Fibroblast of lung (primary cell): ENCODE data around the gene SDK1. TPM values are rescaled to one million over a fixed set of nuclear protein-coding genes. Genes with fewer than 3 reads are reported as not detected.

Experiments used
- DNase-seq, 2 donors: peaks; one replicate each; pipeline versions ENCODE4 v3.0.0 to v3.0.0-alpha.2; 2010; ENCODE audit warnings: low read depth in 2 of 2
- H2AFZ ChIP-seq: 2 replicates; pipeline ENCODE4 v1.5.1; 2012; ENCODE audit warnings: low read length, control low read depth, inconsistent platforms
- H3K27ac ChIP-seq: 2 replicates; pipeline ENCODE4 v1.5.1; 2011; ENCODE audit warnings: low read length, control low read depth; ENCODE audit not compliant: insufficient read depth
- H3K27me3 ChIP-seq: 2 replicates; pipeline ENCODE4 v1.5.1; 2011; ENCODE audit warnings: mild to moderate bottlenecking, low read length; ENCODE audit not compliant: control insufficient read depth, insufficient read depth
- H3K36me3 ChIP-seq: 2 replicates; pipeline ENCODE4 v1.5.1; 2011; ENCODE audit warnings: low read length; ENCODE audit not compliant: control insufficient read depth, insufficient read depth
- H3K4me1 ChIP-seq: 2 replicates; pipeline ENCODE4 v1.5.1; 2011; ENCODE audit warnings: low read length; ENCODE audit not compliant: control insufficient read depth, insufficient read depth; ENCODE audit errors: extremely low read depth
- H3K4me2 ChIP-seq: 2 replicates; pipeline ENCODE4 v1.5.1; 2011; ENCODE audit warnings: low read length, control low read depth; ENCODE audit not compliant: insufficient read depth; ENCODE audit errors: extremely low read depth
- H3K4me3 ChIP-seq, 4 experiments: fragments of 200-600 bp in 1 of 4; sonication (generic) in 1 of 4; replicated peaks in 1 of 4; 2 replicates each; pipeline ENCODE4 v1.5.1; 2011 to 2016; ENCODE audit warnings: low read length in 4 of 4, low read depth in 3 of 4, mild to moderate bottlenecking in 3 of 4, control low read depth in 2 of 4, inconsistent platforms in 1 of 4, mixed read lengths in 1 of 4; ENCODE audit not compliant: insufficient read depth in 1 of 4; ENCODE audit errors: control extremely low read depth in 1 of 4
- H3K79me2 ChIP-seq: 2 replicates; pipeline ENCODE4 v1.5.1; 2012; ENCODE audit warnings: mild to moderate bottlenecking, low read length, inconsistent platforms; ENCODE audit not compliant: control insufficient read depth, insufficient read depth
- H3K9ac ChIP-seq: 2 replicates; pipeline ENCODE4 v1.5.1; 2011; ENCODE audit warnings: mild to moderate bottlenecking, low read length, control low read depth; ENCODE audit not compliant: insufficient read depth
- H3K9me3 ChIP-seq: 2 replicates; pipeline ENCODE4 v1.5.1; 2012; ENCODE audit warnings: low read depth, low read length; ENCODE audit not compliant: control insufficient read depth, insufficient read depth
- H4K20me1 ChIP-seq: 2 replicates; pipeline ENCODE4 v1.5.1; 2011; ENCODE audit warnings: low read length; ENCODE audit not compliant: control insufficient read depth, insufficient read depth; ENCODE audit errors: extremely low read depth
- EZH2 ChIP-seq: IDR thresholded peaks from 2 replicates; pipeline ENCODE4 v1.5.1; 2012; ENCODE audit warnings: low read length, control low read depth, mild to moderate bottlenecking; ENCODE audit errors: missing control alignments
- polyA plus RNA-seq, 2 donors: library from polyadenylated mRNA; depleted of rRNA in 1 of 2; stranded (reverse) in 1 of 2; unstranded in 1 of 2; fragments of >200 nt; gene quantifications; 2 replicates each; pipeline ENCODE4 v1.2.1, GENCODE V29; 2011 to 2012; ENCODE audit warnings: missing spikeins in 1 of 2
- total RNA-seq: library from RNA; depleted of rRNA; stranded (reverse); fragments of >200 nt; gene quantifications from 2 replicates; pipeline ENCODE4 v1.2.1, GENCODE V29; 2014
- TF ChIP-seq, protein P1 (sequence below), 2 donors: IDR thresholded peaks in 1 of 2; conservative IDR thresholded peaks in 1 of 2; 1 replicate in 1 of 2; 2 replicates in 1 of 2; pipeline ENCODE4 v1.5.1; 2011 to 2012; ENCODE audit warnings: low read length in 2 of 2, control low read depth in 1 of 2, inconsistent platforms in 1 of 2, low read depth in 1 of 2, mild to moderate bottlenecking in 1 of 2

Gene SDK1
- total and polyA plus RNA-seq, 2 donors (not counting 1 experiment from before 2014, with no cell fraction given) = 1.0 to 8.6 TPM

DNA sequence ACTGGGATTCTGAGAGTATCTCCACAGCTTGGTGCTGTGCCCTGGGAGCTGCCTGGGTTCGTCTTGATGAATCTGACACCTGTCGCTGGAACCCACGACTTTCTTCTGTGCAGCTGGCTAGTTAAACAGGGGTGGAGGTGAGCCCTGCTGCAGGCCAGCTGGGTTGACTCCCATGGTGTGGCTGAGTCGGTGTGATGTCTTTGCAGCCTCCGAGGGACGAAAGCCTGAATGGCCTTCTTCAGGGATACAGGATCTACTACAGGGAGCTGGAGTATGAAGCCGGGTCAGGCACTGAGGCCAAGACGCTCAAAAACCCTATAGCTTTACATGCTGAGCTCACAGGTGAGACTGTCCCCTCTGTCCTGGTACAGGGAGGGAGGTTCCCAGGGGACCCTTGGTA is 873.0 kb downstream of the SDK1 start:
- H4K20me1 ChIP-seq = no peaks in the 10 kb centered on the region
- H3K4me2 ChIP-seq = no peak overlapping the region
- no peak overlapping the region for H3K9ac ChIP-seq
- no peak overlapping the region for H3K27ac ChIP-seq
- no peak overlapping the region for H2AFZ ChIP-seq
- H3K36me3 ChIP-seq = no peaks in the 10 kb centered on the region
- H3K4me1 ChIP-seq = no peaks in the 10 kb centered on the region
- H3K79me2 ChIP-seq = no peaks in the 10 kb centered on the region
- H3K27me3 ChIP-seq = no peaks in the 10 kb centered on the region
- H3K9me3 ChIP-seq = no peaks in the 10 kb centered on the region
- no peak for TF ChIP-seq EZH2
- TF ChIP-seq, protein P1, sequence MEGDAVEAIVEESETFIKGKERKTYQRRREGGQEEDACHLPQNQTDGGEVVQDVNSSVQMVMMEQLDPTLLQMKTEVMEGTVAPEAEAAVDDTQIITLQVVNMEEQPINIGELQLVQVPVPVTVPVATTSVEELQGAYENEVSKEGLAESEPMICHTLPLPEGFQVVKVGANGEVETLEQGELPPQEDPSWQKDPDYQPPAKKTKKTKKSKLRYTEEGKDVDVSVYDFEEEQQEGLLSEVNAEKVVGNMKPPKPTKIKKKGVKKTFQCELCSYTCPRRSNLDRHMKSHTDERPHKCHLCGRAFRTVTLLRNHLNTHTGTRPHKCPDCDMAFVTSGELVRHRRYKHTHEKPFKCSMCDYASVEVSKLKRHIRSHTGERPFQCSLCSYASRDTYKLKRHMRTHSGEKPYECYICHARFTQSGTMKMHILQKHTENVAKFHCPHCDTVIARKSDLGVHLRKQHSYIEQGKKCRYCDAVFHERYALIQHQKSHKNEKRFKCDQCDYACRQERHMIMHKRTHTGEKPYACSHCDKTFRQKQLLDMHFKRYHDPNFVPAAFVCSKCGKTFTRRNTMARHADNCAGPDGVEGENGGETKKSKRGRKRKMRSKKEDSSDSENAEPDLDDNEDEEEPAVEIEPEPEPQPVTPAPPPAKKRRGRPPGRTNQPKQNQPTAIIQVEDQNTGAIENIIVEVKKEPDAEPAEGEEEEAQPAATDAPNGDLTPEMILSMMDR (conservative IDR thresholded peaks at IDR 0.05 in 1 of 2, IDR thresholded peaks at IDR 0.05 in 1 of 2; ENCODE audit: low read depth in 1 of 2, low read length in 2 of 2) = no peak
- no peak overlapping the region for H3K4me3 ChIP-seq
- no peak for DNase-seq

DNA sequence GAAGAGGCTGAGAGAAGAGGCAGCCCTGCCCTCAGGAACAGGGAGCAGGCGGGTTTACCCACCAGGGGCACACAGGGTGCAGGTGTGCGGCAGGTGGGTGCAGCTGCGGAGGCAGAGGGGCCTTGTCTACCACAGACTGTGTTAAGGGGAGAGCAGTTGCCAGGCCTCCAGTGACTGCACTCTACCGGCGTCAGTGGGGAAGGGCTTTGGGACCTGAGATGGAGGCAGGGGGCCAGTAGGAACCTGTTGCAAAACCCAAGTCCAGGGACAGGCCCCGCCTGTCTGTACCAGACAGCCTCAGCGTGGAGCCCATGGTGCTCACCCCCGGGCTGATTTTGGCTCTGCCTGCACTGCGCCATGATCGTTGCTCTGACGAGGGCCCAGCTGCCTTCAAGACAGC is 873.4 kb downstream of the SDK1 start:
- DNase-seq = no peak
- no peak overlapping the region for H3K4me3 ChIP-seq

DNA sequence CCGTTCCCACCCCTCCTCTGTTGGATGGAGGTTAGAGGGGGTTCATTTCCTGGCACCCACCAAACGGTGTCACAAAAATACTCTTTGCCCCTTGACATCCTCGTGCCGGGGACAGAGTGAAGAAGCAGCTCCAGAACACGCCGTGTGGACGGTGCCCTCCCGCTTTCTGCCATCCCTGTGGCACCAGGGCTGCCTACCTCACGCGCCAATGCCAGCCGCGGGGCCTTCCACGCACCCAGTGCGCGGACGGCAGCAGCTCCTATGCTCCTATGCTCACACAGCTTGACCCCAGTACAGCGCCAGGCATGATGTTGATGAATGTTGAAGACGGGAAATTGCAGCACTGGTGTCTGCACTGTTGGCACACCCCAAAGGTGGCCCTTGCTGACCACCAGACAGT is 873.8 kb downstream of the SDK1 start:
- H3K9ac ChIP-seq = no peak overlapping the region
- no peak overlapping the region for H3K27ac ChIP-seq
- no peaks in the 10 kb centered on the region for H3K4me1 ChIP-seq
- no peaks in the 10 kb centered on the region for H3K27me3 ChIP-seq
- DNase-seq = no peak
- no peak overlapping the region for H3K4me3 ChIP-seq
- H3K4me2 ChIP-seq = no peak overlapping the region
- H3K36me3 ChIP-seq = no peaks in the 10 kb centered on the region
- H3K79me2 ChIP-seq = no peaks in the 10 kb centered on the region
- no peaks in the 10 kb centered on the region for H4K20me1 ChIP-seq
- H2AFZ ChIP-seq = no peak overlapping the region
- no peak for TF ChIP-seq EZH2
- TF ChIP-seq, protein P1 (conservative IDR thresholded peaks at IDR 0.05 in 1 of 2, IDR thresholded peaks at IDR 0.05 in 1 of 2; ENCODE audit: low read depth in 1 of 2, low read length in 2 of 2) = no peak
- H3K9me3 ChIP-seq = no peaks in the 10 kb centered on the region

More for the DNA sequence above, 873.4 kb downstream of the SDK1 start:
- H3K9me3 ChIP-seq = no peaks in the 10 kb centered on the region
- no peaks in the 10 kb centered on the region for H3K4me1 ChIP-seq
- no peaks in the 10 kb centered on the region for H3K36me3 ChIP-seq
- no peaks in the 10 kb centered on the region for H3K79me2 ChIP-seq
- H2AFZ ChIP-seq = no peak overlapping the region
- no peak overlapping the region for H3K27ac ChIP-seq
- H3K4me2 ChIP-seq = no peak overlapping the region
- H3K9ac ChIP-seq = no peak overlapping the region
- H4K20me1 ChIP-seq = no peaks in the 10 kb centered on the region
- no peak for TF ChIP-seq EZH2
- TF ChIP-seq, protein P1 (conservative IDR thresholded peaks at IDR 0.05 in 1 of 2, IDR thresholded peaks at IDR 0.05 in 1 of 2; ENCODE audit: low read depth in 1 of 2, low read length in 2 of 2) = no peak
- H3K27me3 ChIP-seq = no peaks in the 10 kb centered on the region
